ENCODE results near the gene GSAP. TPM values are rescaled to one million over a fixed set of nuclear protein-coding genes. Genes with fewer than 3 reads are reported as not detected.
A peak's percentile ranks its signal among the peaks of the same experiment; 100 is the strongest.

GSAP gene
- total and polyA plus RNA-seq, 9 of the 15 experiments (the other 6 are each of a cell fraction or from before 2014, with no cell fraction given): 0.13 TPM; not detected in 8

GRCh38 chr7:77438131-77438530 lies 22.0 kb upstream of the GSAP start:
- FAIRE-seq: peak; percentile 6
- CTCF ChIA-PET (ENCODE audit: low intra/inter-chr PET ratio): interaction anchor here (0.6 kb wide), 1 partner anchor 27 kb away, joined by 4 read pairs; no protein-coding TSS in a partner anchor
- intact Hi-C loops (cut with micrococcal nuclease) (loop anchor here (5.0 to 10.0 kb wide), 3 partner anchors 49 to 317 kb away; no protein-coding TSS in a partner anchor), in situ Hi-C loops (cut with MboI) (no loop called here)
- POLR2A ChIA-PET: interaction anchor here (0.6 kb wide), 1 partner anchor 441 kb away, joined by 3 read pairs; no protein-coding TSS in a partner anchor
- no peak overlapping the region for H3K4me2 ChIP-seq (ENCODE audit: insufficient read depth, low read length)
- H2AFZ ChIP-seq (ENCODE audit: low read depth, low read length): no peak overlapping the region
- TF ChIP-seq THRA (IDR thresholded peaks at IDR 0.05) (no peak), SIRT6 (IDR thresholded peaks at IDR 0.05; ENCODE audit: low read depth, low read length) (no peak), BRD4 (IDR thresholded peaks at IDR 0.05) (no peak)
- no peaks in the 10 kb centered on the region for H3K9me1 ChIP-seq (ENCODE audit: control insufficient read depth, insufficient read depth, low read length)
- ATAC-seq: no peak
- no peak for DNase-seq (ENCODE audit: extremely low read depth in 1 of 4, low spot score in 3 of 4)
- no peaks in the 10 kb centered on the region for H4K20me1 ChIP-seq (replicated peaks; ENCODE audit: control insufficient read depth, insufficient read depth, low read length)
- H3K36me3 ChIP-seq (ENCODE audit: control insufficient read depth, insufficient read depth, low read length): no peaks in the 10 kb centered on the region
- no peaks in the 10 kb centered on the region for H3K4me1 ChIP-seq (replicated peaks in 1 of 2; ENCODE audit: control insufficient read depth in 2 of 2, insufficient read depth in 2 of 2, low read length in 2 of 2)
- H3K9ac ChIP-seq (ENCODE audit: insufficient read depth in 1 of 2, low read depth in 2 of 2, low read length in 2 of 2): no peak overlapping the region
- no peaks in the 10 kb centered on the region for H3K79me2 ChIP-seq (ENCODE audit: control insufficient read depth, insufficient read depth, low read length)
- no peaks in the 10 kb centered on the region for H3K9me3 ChIP-seq (replicated peaks; ENCODE audit: control insufficient read depth, insufficient read depth, low read depth, low read length)
- no peak overlapping the region for H3K27ac ChIP-seq (ENCODE audit: extremely low read depth, low read depth, low read length)
- peaks cover 26 to 30% of the 10 kb centered on the region in 2 experiments; a peak in 4 of 5 replicates for H3K27me3 ChIP-seq (ENCODE audit: control insufficient read depth in 2 of 2, insufficient read depth in 2 of 2, low read length in 2 of 2)
- no TSS peak for BruUV-seq (replicated peaks)
- H3K4me3 ChIP-seq: no peak overlapping the region
- 0% methylated on average over 1 of the region's 1 CpG for WGBS (ENCODE audit: insufficient coverage, low coverage, missing lambda C conversion rate)
